ENCODE measurements around the gene TCERG1L. TPM values are rescaled to one million over a fixed set of nuclear protein-coding genes. Genes with fewer than 3 reads are reported as not detected.

Gene TCERG1L
- total RNA-seq, 1 donor from 2014 or later, result 0.05 TPM

- H3K36me3 Mint-ChIP-seq (ENCODE audit: low read depth), result no peaks in the 10 kb centered on the region
- DNase-seq (ENCODE audit: low spot score), result no peak
- no peak overlapping the region for H3K4me3 Mint-ChIP-seq
- no peaks in the 10 kb centered on the region for H3K9me3 Mint-ChIP-seq
- no peaks in the 10 kb centered on the region for H3K4me1 Mint-ChIP-seq (ENCODE audit: low read depth)
- H3K27me3 Mint-ChIP-seq (ENCODE audit: insufficient read depth), result no peaks in the 10 kb centered on the region
- intact Hi-C loops (cut with micrococcal nuclease), result no loop called here
- no peak overlapping the region for H3K27ac Mint-ChIP-seq
Measured at GRCh38 chr10:131092386-131092785, 219.1 kb downstream of the TCERG1L start.

- intact Hi-C loops (cut with micrococcal nuclease), result no loop called here
- no peaks in the 10 kb centered on the region for H3K4me1 Mint-ChIP-seq (ENCODE audit: low read depth)
- H3K27me3 Mint-ChIP-seq (ENCODE audit: insufficient read depth), result no peaks in the 10 kb centered on the region
- no peaks in the 10 kb centered on the region for H3K9me3 Mint-ChIP-seq
- H3K27ac Mint-ChIP-seq, result no peak overlapping the region
- no peaks in the 10 kb centered on the region for H3K36me3 Mint-ChIP-seq (ENCODE audit: low read depth)
- H3K4me3 Mint-ChIP-seq, result no peak overlapping the region
- no peak for DNase-seq (ENCODE audit: low spot score)
Measured at GRCh38 chr10:131091682-131092081, 219.8 kb downstream of the TCERG1L start.

GRCh38 chr10:131090761-131091661 is 220.5 kb downstream of the TCERG1L start:
- Mint-ChIP-seq H3K4me1 (ENCODE audit: low read depth) (no peaks in the 10 kb centered on the region), H3K27me3 (ENCODE audit: insufficient read depth) (no peaks in the 10 kb centered on the region), H3K4me3 (no peak overlapping the region), H3K9me3 (no peaks in the 10 kb centered on the region), H3K27ac (no peak overlapping the region), H3K36me3 (ENCODE audit: low read depth) (no peaks in the 10 kb centered on the region)
- intact Hi-C loops (cut with micrococcal nuclease), result no loop called here
- DNase-seq (ENCODE audit: low spot score), result no peak

- no peaks in the 10 kb centered on the region for H3K27me3 Mint-ChIP-seq (ENCODE audit: insufficient read depth)
- H3K4me1 Mint-ChIP-seq (ENCODE audit: low read depth), result no peaks in the 10 kb centered on the region
- H3K27ac Mint-ChIP-seq, result no peak overlapping the region
- intact Hi-C loops (cut with micrococcal nuclease), result no loop called here
- H3K4me3 Mint-ChIP-seq, result no peak overlapping the region
- H3K36me3 Mint-ChIP-seq (ENCODE audit: low read depth), result no peaks in the 10 kb centered on the region
- no peak for DNase-seq (ENCODE audit: low spot score)
- no peaks in the 10 kb centered on the region for H3K9me3 Mint-ChIP-seq
Measured at GRCh38 chr10:131089861-131090260, 221.7 kb downstream of the TCERG1L start.

- H3K27me3 Mint-ChIP-seq (ENCODE audit: insufficient read depth), result no peaks in the 10 kb centered on the region
- no peak overlapping the region for H3K27ac Mint-ChIP-seq
- DNase-seq (ENCODE audit: low spot score), result no peak
- no peaks in the 10 kb centered on the region for H3K4me1 Mint-ChIP-seq (ENCODE audit: low read depth)
- no peaks in the 10 kb centered on the region for H3K36me3 Mint-ChIP-seq (ENCODE audit: low read depth)
- H3K9me3 Mint-ChIP-seq, result no peaks in the 10 kb centered on the region
- no peak overlapping the region for H3K4me3 Mint-ChIP-seq
- intact Hi-C loops (cut with micrococcal nuclease), result no loop called here
Measured at GRCh38 chr10:131089150-131089549, 222.4 kb downstream of the TCERG1L start.

- intact Hi-C loops (cut with micrococcal nuclease), result no loop called here
- H3K27me3 Mint-ChIP-seq (ENCODE audit: insufficient read depth), result no peaks in the 10 kb centered on the region
- H3K4me3 Mint-ChIP-seq, result no peak overlapping the region
- no peaks in the 10 kb centered on the region for H3K36me3 Mint-ChIP-seq (ENCODE audit: low read depth)
- no peaks in the 10 kb centered on the region for H3K9me3 Mint-ChIP-seq
- H3K4me1 Mint-ChIP-seq (ENCODE audit: low read depth), result no peaks in the 10 kb centered on the region
- no peak overlapping the region for H3K27ac Mint-ChIP-seq
- no peak for DNase-seq (ENCODE audit: low spot score)
Measured at GRCh38 chr10:131088619-131089018, 222.9 kb downstream of the TCERG1L start.

- intact Hi-C loops (cut with micrococcal nuclease), result no loop called here
- Mint-ChIP-seq H3K9me3 (no peaks in the 10 kb centered on the region), H3K4me1 (ENCODE audit: low read depth) (no peaks in the 10 kb centered on the region), H3K27me3 (ENCODE audit: insufficient read depth) (no peaks in the 10 kb centered on the region), H3K36me3 (ENCODE audit: low read depth) (no peaks in the 10 kb centered on the region), H3K4me3 (no peak overlapping the region), H3K27ac (no peak overlapping the region)
- no peak for DNase-seq (ENCODE audit: low spot score)
Measured at GRCh38 chr10:131087464-131088215, 223.9 kb downstream of the TCERG1L start.

GRCh38 chr10:131086511-131086910 is 225.0 kb downstream of the TCERG1L start:
- no peak overlapping the region for H3K27ac Mint-ChIP-seq
- no peaks in the 10 kb centered on the region for H3K36me3 Mint-ChIP-seq (ENCODE audit: low read depth)
- no peak overlapping the region for H3K4me3 Mint-ChIP-seq
- H3K9me3 Mint-ChIP-seq, result no peaks in the 10 kb centered on the region
- no peak for DNase-seq (ENCODE audit: low spot score)
- intact Hi-C loops (cut with micrococcal nuclease), result no loop called here
- peaks cover 2% of the 10 kb centered on the region for H3K4me1 Mint-ChIP-seq (ENCODE audit: low read depth)
- no peaks in the 10 kb centered on the region for H3K27me3 Mint-ChIP-seq (ENCODE audit: insufficient read depth)

GRCh38 chr10:131086094-131086493 is 225.4 kb downstream of the TCERG1L start:
- Mint-ChIP-seq H3K27ac (no peak overlapping the region), H3K27me3 (ENCODE audit: insufficient read depth) (no peaks in the 10 kb centered on the region), H3K4me1 (ENCODE audit: low read depth) (peaks cover 6% of the 10 kb centered on the region), H3K4me3 (no peak overlapping the region), H3K36me3 (ENCODE audit: low read depth) (no peaks in the 10 kb centered on the region), H3K9me3 (no peaks in the 10 kb centered on the region)
- no peak for DNase-seq (ENCODE audit: low spot score)
- intact Hi-C loops (cut with micrococcal nuclease), result no loop called here

GRCh38 chr10:131085091-131085860 is 226.2 kb downstream of the TCERG1L start:
- DNase-seq (ENCODE audit: low spot score), result no peak
- peaks cover 9% of the 10 kb centered on the region for H3K4me1 Mint-ChIP-seq (ENCODE audit: low read depth)
- intact Hi-C loops (cut with micrococcal nuclease), result no loop called here

GRCh38 chr10:131084791-131085090 is 226.8 kb downstream of the TCERG1L start:
- Mint-ChIP-seq H3K4me1 (ENCODE audit: low read depth) (peaks cover 9% of the 10 kb centered on the region), H3K4me3 (no peak overlapping the region), H3K36me3 (ENCODE audit: low read depth) (no peaks in the 10 kb centered on the region), H3K27ac (no peak overlapping the region), H3K27me3 (ENCODE audit: insufficient read depth) (no peaks in the 10 kb centered on the region), H3K9me3 (no peaks in the 10 kb centered on the region)
- no peak for DNase-seq (ENCODE audit: low spot score)
- intact Hi-C loops (cut with micrococcal nuclease), result no loop called here

More at GRCh38 chr10:131085091-131085860, 226.2 kb downstream of the TCERG1L start:
- no peaks in the 10 kb centered on the region for H3K9me3 Mint-ChIP-seq
- H3K27ac Mint-ChIP-seq, result no peak overlapping the region
- no peaks in the 10 kb centered on the region for H3K27me3 Mint-ChIP-seq (ENCODE audit: insufficient read depth)
- H3K4me3 Mint-ChIP-seq, result no peak overlapping the region
- no peaks in the 10 kb centered on the region for H3K36me3 Mint-ChIP-seq (ENCODE audit: low read depth)

- intact Hi-C loops (cut with micrococcal nuclease), result no loop called here
- no peak for DNase-seq (ENCODE audit: low spot score)
- no peak overlapping the region for H3K4me3 Mint-ChIP-seq
- no peaks in the 10 kb centered on the region for H3K27me3 Mint-ChIP-seq (ENCODE audit: insufficient read depth)
- H3K9me3 Mint-ChIP-seq, result no peaks in the 10 kb centered on the region
- peaks cover 9% of the 10 kb centered on the region for H3K4me1 Mint-ChIP-seq (ENCODE audit: low read depth)
- H3K27ac Mint-ChIP-seq, result no peak overlapping the region
- H3K36me3 Mint-ChIP-seq (ENCODE audit: low read depth), result no peaks in the 10 kb centered on the region
Measured at GRCh38 chr10:131083915-131084790, 227.4 kb downstream of the TCERG1L start.

Data from activated T-helper 1 cell treated with anti-CD3 and anti-CD28 coated beads, Interleukin-12 subunit alpha, Interleukin-12 subunit beta, Interleukin-2, Interleukin-4 antibody, amounts not matched to agents 30 ng/mL and 10 ng/mL and 1 ng/mL, durations not matched to agents 14 hours and 24 hours and 36 hours (primary cell).